ENCODE measurements around the gene TAS2R31. TPM values are rescaled to one million over a fixed set of nuclear protein-coding genes. Genes with fewer than 3 reads are reported as not detected.

Gene TAS2R31
- total RNA-seq, 1 experiment from 2014 or later: 1.7 TPM

DNA sequence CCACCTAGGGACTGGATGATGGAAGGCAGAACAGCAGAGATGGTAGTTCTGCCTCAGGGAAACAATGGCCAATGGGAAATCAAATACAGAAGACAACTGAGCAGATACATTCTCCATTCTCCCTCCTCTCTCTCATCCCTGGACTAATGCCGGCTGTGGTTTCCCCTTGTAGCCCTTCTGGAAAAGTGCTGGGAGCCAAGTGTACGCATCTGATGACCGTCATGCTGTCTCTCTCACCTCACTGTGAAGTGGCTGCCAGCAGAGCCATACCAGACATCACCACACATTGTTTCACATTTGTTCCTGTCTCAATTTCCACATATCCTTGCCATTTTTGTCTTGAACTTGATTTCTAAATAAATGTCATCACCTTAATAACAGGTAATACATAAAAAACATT lies 27.8 kb upstream of the TAS2R31 start:
- no peaks in the 10 kb centered on the region for H4K20me1 ChIP-seq (ENCODE audit: control insufficient read depth, insufficient read depth, insufficient read length)
- no peak overlapping the region for H3K23ac ChIP-seq (ENCODE audit: insufficient read length, low read depth, low read length)
- no peak overlapping the region for H3K14ac ChIP-seq (ENCODE audit: insufficient read depth, low read length)
- peaks cover 4 to 6% of the 10 kb centered on the region in 2 experiments; a peak in 1 of 4 replicates for H3K4me1 Mint-ChIP-seq
- H3K79me1 ChIP-seq (ENCODE audit: insufficient read depth, low read depth, low read length, poor library complexity, severe bottlenecking): peaks cover 4% of the 10 kb centered on the region
- no peak overlapping the region for H3K56ac ChIP-seq (ENCODE audit: insufficient read length, low read depth, low read length)
- H3K18ac ChIP-seq (ENCODE audit: insufficient read length, low read depth, low read length): no peak overlapping the region
- H3K79me2 ChIP-seq (ENCODE audit: insufficient read depth, low read length): no peaks in the 10 kb centered on the region
- no peak overlapping the region for H4K5ac ChIP-seq (ENCODE audit: insufficient read length, low read depth, low read length)
- no peak overlapping the region for H3K4ac ChIP-seq (ENCODE audit: low read depth, low read length)
- H2BK20ac ChIP-seq (ENCODE audit: low read depth, low read length, poor library complexity, severe bottlenecking): no peak overlapping the region
- H3K9me3 Mint-ChIP-seq: no peaks in the 10 kb centered on the region
- H2AK5ac ChIP-seq (ENCODE audit: insufficient read length, low read length): no peak overlapping the region
- no peak overlapping the region for H2BK12ac ChIP-seq (ENCODE audit: insufficient read length, low read depth, low read length)
- no peak overlapping the region for H2BK120ac ChIP-seq (ENCODE audit: low read depth, low read length, poor library complexity, severe bottlenecking)
- no peaks in the 10 kb centered on the region for H3K4me1 ChIP-seq (ENCODE audit: insufficient read depth, low read length)
- no peaks in the 10 kb centered on the region for H3K27me3 Mint-ChIP-seq (ENCODE audit: low read depth)
- peaks cover 0 to 7% (median 0%) of the 10 kb centered on the region in 3 experiments; a peak in 4 of 7 replicates for H3K36me3 Mint-ChIP-seq (ENCODE audit: insufficient read depth in 1 of 3, low read depth in 3 of 3)
- H3K4me2 ChIP-seq (ENCODE audit: insufficient read depth, insufficient read length, low read length): no peak overlapping the region
- H3K27ac ChIP-seq (ENCODE audit: insufficient read length, low read depth, low read length): no peak overlapping the region
- no peaks in the 10 kb centered on the region for H3K27me3 ChIP-seq (ENCODE audit: insufficient read depth, low read length)
- H4K91ac ChIP-seq (ENCODE audit: insufficient read length, low read depth, low read length): no peak overlapping the region
- no CpG with 5 or more reads among the region's 3 CpGs for WGBS (ENCODE audit: extremely low coverage, insufficient read length, low lambda C conversion rate)
- no peak overlapping the region for H3K4me3 Mint-ChIP-seq
- no peak overlapping the region for H3T11ph ChIP-seq (ENCODE audit: low read length)
- TF ChIP-seq, protein P1, sequence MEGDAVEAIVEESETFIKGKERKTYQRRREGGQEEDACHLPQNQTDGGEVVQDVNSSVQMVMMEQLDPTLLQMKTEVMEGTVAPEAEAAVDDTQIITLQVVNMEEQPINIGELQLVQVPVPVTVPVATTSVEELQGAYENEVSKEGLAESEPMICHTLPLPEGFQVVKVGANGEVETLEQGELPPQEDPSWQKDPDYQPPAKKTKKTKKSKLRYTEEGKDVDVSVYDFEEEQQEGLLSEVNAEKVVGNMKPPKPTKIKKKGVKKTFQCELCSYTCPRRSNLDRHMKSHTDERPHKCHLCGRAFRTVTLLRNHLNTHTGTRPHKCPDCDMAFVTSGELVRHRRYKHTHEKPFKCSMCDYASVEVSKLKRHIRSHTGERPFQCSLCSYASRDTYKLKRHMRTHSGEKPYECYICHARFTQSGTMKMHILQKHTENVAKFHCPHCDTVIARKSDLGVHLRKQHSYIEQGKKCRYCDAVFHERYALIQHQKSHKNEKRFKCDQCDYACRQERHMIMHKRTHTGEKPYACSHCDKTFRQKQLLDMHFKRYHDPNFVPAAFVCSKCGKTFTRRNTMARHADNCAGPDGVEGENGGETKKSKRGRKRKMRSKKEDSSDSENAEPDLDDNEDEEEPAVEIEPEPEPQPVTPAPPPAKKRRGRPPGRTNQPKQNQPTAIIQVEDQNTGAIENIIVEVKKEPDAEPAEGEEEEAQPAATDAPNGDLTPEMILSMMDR (conservative IDR thresholded peaks at IDR 0.05): no peak
- no peak overlapping the region for H3K27ac Mint-ChIP-seq
- no peak overlapping the region for H2AFZ ChIP-seq (ENCODE audit: low read length)
- H2BK5ac ChIP-seq (ENCODE audit: insufficient read length, low read length): no peak overlapping the region
- no peaks in the 10 kb centered on the region for H3K9me3 ChIP-seq (ENCODE audit: control insufficient read depth, low read depth, low read length)
- DNase-seq: no peak
- H4K8ac ChIP-seq (replicated peaks; ENCODE audit: insufficient read length, low read depth, low read length): no peak overlapping the region
- H3K23me2 ChIP-seq (ENCODE audit: insufficient read length, low read depth, low read length, poor library complexity, severe bottlenecking): no peaks in the 10 kb centered on the region
- H2BK15ac ChIP-seq (ENCODE audit: low read depth, low read length): no peak overlapping the region
- no peak overlapping the region for H3K9ac ChIP-seq (ENCODE audit: extremely low read depth, insufficient read length, low read length)
